WI38 (cell line): ENCODE measurements around the gene FCER1G.
"Not testable (repeated sequence)": the region's sequence is repeated elsewhere in the genome, so short reads cannot be mapped to it uniquely, and the experiment has no call there.

Source experiments
- H3K4me3 ChIP-seq: 2 replicates; pipeline ENCODE4 v1.5.1; 2011; ENCODE audit warnings: low read depth, mild to moderate bottlenecking, control low read depth, low read length
- CTCF ChIP-seq: IDR thresholded peaks from 2 replicates; pipeline ENCODE4 v1.5.1; 2012; ENCODE audit warnings: low read depth, mild to moderate bottlenecking, control low read depth, low read length

The FCER1G gene

GRCh38 chr1:161235957-161236775 lies 21.1 kb downstream of the FCER1G start:
- no peak for TF ChIP-seq CTCF
- H3K4me3 ChIP-seq, result no peak overlapping the region

- no peak within 1 kb of the TSS for H3K4me3 ChIP-seq
- no peak for TF ChIP-seq CTCF
Observed at GRCh38 chr1:161238039-161238473, 23.0 kb downstream of the FCER1G start, which contains the start of gene NR1I3. NR1I3 (minus strand) TSS chr1:161238203; CDS start chr1:161236565, 1,638 bp downstream.

- no peak overlapping the region for H3K4me3 ChIP-seq
- no peak for TF ChIP-seq CTCF
Observed at GRCh38 chr1:161241682-161242081, 26.6 kb downstream of the FCER1G start.

- H3K4me3 ChIP-seq, result no peak overlapping the region
- TF ChIP-seq CTCF, result no peak
Observed at GRCh38 chr1:161242313-161242712, 27.2 kb downstream of the FCER1G start.

GRCh38 chr1:161244888-161245287 lies 29.8 kb downstream of the FCER1G start:
- TF ChIP-seq CTCF, result no peak

GRCh38 chr1:161250100-161250499 lies 35.0 kb downstream of the FCER1G start:
- H3K4me3 ChIP-seq, result not testable (repeated sequence)

More at GRCh38 chr1:161244888-161245287, 29.8 kb downstream of the FCER1G start:
- no peak overlapping the region for H3K4me3 ChIP-seq

- H3K4me3 ChIP-seq, result no peak overlapping the region
- TF ChIP-seq CTCF, result no peak
Observed at GRCh38 chr1:161250829-161251228, 35.7 kb downstream of the FCER1G start.
